Right lobe of liver (tissue), 6 donors: Measurements from ENCODE around the gene C15orf61. TPM values are rescaled to one million over a fixed set of nuclear protein-coding genes. Genes with fewer than 3 reads are reported as not detected.

Experiments used
- ATAC-seq, 4 donors: fragments of 200-7000 bp; cut with Tn5 transposase; one replicate each; pipeline ENCODE4 v1.9.1; 2020; ENCODE audit warnings: mild to moderate bottlenecking in 4 of 4, moderate library complexity in 4 of 4
- DNase-seq, 3 donors: peaks; one replicate each; pipeline ENCODE4 v3.0.0-alpha.2; 2020
- H3K27ac ChIP-seq, 3 donors: fragments of 200-600 bp; one replicate each; pipeline ENCODE4 v1.8.0; 2022
- H3K27me3 ChIP-seq, 2 donors: fragments of 200-600 bp; one replicate each; pipeline ENCODE4 v1.8.0; 2022
- H3K36me3 ChIP-seq, 4 donors: fragments of 200-600 bp; sonication (generic) in 1 of 4; one replicate each; pipeline versions ENCODE4 v1.5.1 to v1.8.0; 2017 to 2022; ENCODE audit warnings: control low read depth in 1 of 4
- H3K4me1 ChIP-seq, 4 donors: fragments of 200-600 bp; sonication (generic) in 1 of 4; one replicate each; pipeline versions ENCODE4 v1.5.1 to v1.8.0; 2017 to 2022; ENCODE audit warnings: control low read depth in 1 of 4
- H3K4me3 ChIP-seq, 3 donors: fragments of 200-600 bp; one replicate each; pipeline ENCODE4 v1.8.0; 2022
- H3K9me3 ChIP-seq, 4 donors: fragments of 200-600 bp; sonication (generic) in 1 of 4; one replicate each; pipeline versions ENCODE4 v1.5.1 to v1.8.0; 2017 to 2022; ENCODE audit warnings: control low read depth in 1 of 4
- CTCF ChIP-seq, 4 donors: fragments of 200-600 bp in 3 of 4; fragments of 450-650 bp in 1 of 4; IDR thresholded peaks; one replicate each; pipeline versions ENCODE4 v1.5.1 to v1.8.0; 2016 to 2022; ENCODE audit warnings: antibody characterized with exemption in 4 of 4, mild to moderate bottlenecking in 2 of 4
- POLR2A ChIP-seq: fragments of 450-650 bp; IDR thresholded peaks from one replicate; pipeline ENCODE4 v1.6.1; 2017; ENCODE audit warnings: antibody characterized with exemption, mild to moderate bottlenecking
- WGBS: methylation state at CpG from one replicate; pipeline ENCODE4 v1.1.6; 2018; ENCODE audit warnings: low coverage, low lambda C conversion rate; ENCODE audit not compliant: insufficient coverage; ENCODE audit errors: missing lambda C conversion rate; 5-methylcytosine and 5-hydroxymethylcytosine counted together
- intact Hi-C, 2 donors: fragments of 100-400 bp; cut with DNase I; formaldehyde crosslinking; loops; one replicate each; pipeline versions ENCODE4 v1.11.2 to v1.14.1; 2022
- total RNA-seq, 6 experiments: library from RNA; depleted of rRNA in 2 of 6; stranded (reverse); fragments of >200 nt in 2 of 6; fragmentation: NEBNext Ultra II Directional in 3 of 6; extraction: Animal tissue kit (Norgen Biotek cat#: 25700) in 3 of 6; gene quantifications; one replicate each; pipeline versions ENCODE4 v1.1.0 to v1.2.4, GENCODE V29; 2016 to 2023
- donor health status: DM: no; HTN: yes; CAD: no.
- donor health status: DM: no; HTN: no; CAD: no.
- donor health status: DM: no; HTN: no; CAD: no.
- donor health status: DM: no; HTN: yes; CAD: no.
- donor health status: DM: no; HTN: yes; CAD: no.

Gene C15orf61
- total RNA-seq, 6 experiments from 2014 or later: 1.4 to 3.0 (median 2.3) TPM

- H3K4me1 ChIP-seq: no peaks in the 10 kb centered on the region
- TF ChIP-seq CTCF (IDR thresholded peaks at IDR 0.05): no peak
- no peak for TF ChIP-seq POLR2A
- no peak overlapping the region for H3K27ac ChIP-seq
- no peak for DNase-seq
- ATAC-seq: no peak
- H3K27me3 ChIP-seq: no peaks in the 10 kb centered on the region
- intact Hi-C loops: no loop called here
- H3K9me3 ChIP-seq: no peaks in the 10 kb centered on the region
- peaks cover 0 to 3% (median 0%) of the 10 kb centered on the region in 4 donors for H3K36me3 ChIP-seq
- WGBS: 92% methylated on average over 2 of the region's 3 CpGs
- no peak overlapping the region for H3K4me3 ChIP-seq
Observed at GRCh38 chr15:67556976-67557570, 36.1 kb downstream of the C15orf61 start.

DNA sequence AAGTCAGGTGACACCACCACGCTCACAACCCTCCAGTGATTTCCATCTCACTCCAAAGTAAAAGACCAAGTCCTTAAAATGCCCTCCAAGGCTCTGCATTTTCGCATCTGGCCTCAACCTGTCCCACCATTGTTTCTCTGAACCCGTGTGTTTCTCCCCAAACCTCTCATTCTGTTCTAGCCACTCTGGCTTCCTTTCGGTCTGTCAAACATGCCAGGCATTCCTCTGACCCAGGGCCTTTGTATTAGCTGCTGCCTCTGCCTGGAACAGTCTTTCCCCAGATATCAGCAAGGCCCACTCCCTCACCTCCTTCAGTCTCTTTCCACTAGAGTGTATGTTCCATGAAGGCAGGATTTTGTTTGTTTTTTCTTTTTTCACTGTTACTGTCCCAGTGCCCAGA, 37.6 kb downstream of the C15orf61 start:
- no peaks in the 10 kb centered on the region for H3K9me3 ChIP-seq
- intact Hi-C loops: no loop called here
- no peaks in the 10 kb centered on the region for H3K4me1 ChIP-seq
- ATAC-seq: no peak
- DNase-seq: no peak
- peaks cover 0 to 3% (median 0%) of the 10 kb centered on the region in 4 donors for H3K36me3 ChIP-seq
- no peak overlapping the region for H3K27ac ChIP-seq
- no peak for TF ChIP-seq CTCF (IDR thresholded peaks at IDR 0.05)
- TF ChIP-seq POLR2A: no peak
- no peak overlapping the region for H3K4me3 ChIP-seq
- H3K27me3 ChIP-seq: no peaks in the 10 kb centered on the region
- 85% methylated on average over 4 of the region's 4 CpGs for WGBS

DNA sequence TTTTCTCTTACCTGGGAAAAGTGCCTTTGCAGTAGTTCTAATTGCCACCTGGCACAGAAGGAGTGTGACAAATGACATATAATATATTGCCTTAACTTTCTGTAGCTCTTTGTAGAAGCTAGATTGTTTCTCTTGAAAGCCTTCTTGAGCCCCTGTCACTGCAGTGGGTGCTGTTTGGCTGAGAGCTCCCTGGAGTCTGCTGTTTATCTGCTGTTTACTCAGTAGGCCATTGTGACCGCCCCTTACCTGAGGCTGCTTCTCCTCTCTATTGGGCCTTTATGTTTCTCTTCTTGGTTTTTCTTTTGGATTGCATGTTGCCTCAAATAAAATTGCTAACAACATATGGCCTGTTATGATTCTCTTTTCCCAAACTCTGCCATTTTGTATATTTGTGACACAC, 38.2 kb downstream of the C15orf61 start:
- 90% methylated on average over 1 of the region's 1 CpG for WGBS
- intact Hi-C loops: no loop called here

GRCh38 chr15:67559576-67559975, 38.6 kb downstream of the C15orf61 start:
- DNase-seq (no peak), ATAC-seq (no peak)
- no peak overlapping the region for H3K27ac ChIP-seq
- TF ChIP-seq POLR2A (no peak), CTCF (IDR thresholded peaks at IDR 0.05) (no peak)
- H3K27me3 ChIP-seq: no peaks in the 10 kb centered on the region
- H3K36me3 ChIP-seq: peaks cover 0 to 3% (median 0%) of the 10 kb centered on the region in 4 donors
- WGBS: 94% methylated on average over 2 of the region's 2 CpGs
- intact Hi-C loops: no loop called here
- no peaks in the 10 kb centered on the region for H3K4me1 ChIP-seq
- no peaks in the 10 kb centered on the region for H3K9me3 ChIP-seq
- H3K4me3 ChIP-seq: no peak overlapping the region

More for the DNA sequence above, 38.2 kb downstream of the C15orf61 start:
- H3K36me3 ChIP-seq: peaks cover 0 to 3% (median 0%) of the 10 kb centered on the region in 4 donors
- no peak for DNase-seq
- H3K27ac ChIP-seq: no peak overlapping the region
- no peaks in the 10 kb centered on the region for H3K9me3 ChIP-seq
- TF ChIP-seq CTCF (IDR thresholded peaks at IDR 0.05) (no peak), POLR2A (no peak)
- no peak for ATAC-seq
- no peak overlapping the region for H3K4me3 ChIP-seq
- no peaks in the 10 kb centered on the region for H3K4me1 ChIP-seq
- no peaks in the 10 kb centered on the region for H3K27me3 ChIP-seq
